Stomach (tissue), 4 donors: ENCODE results near the gene CREM.

Source experiments
- CTCF ChIP-seq, 7 experiments: fragments of 450-650 bp in 4 of 7; fragments of 200-600 bp in 3 of 7; sonication (generic) in 3 of 7; IDR thresholded peaks; one replicate each; pipeline ENCODE4 v1.5.1; 2016 to 2019; ENCODE audit warnings: antibody characterized with exemption in 7 of 7, control low read depth in 2 of 7, mild to moderate bottlenecking in 1 of 7
- EP300 ChIP-seq: sonication (generic); formaldehyde crosslinking; IDR thresholded peaks from one replicate; pipeline ENCODE4 v1.6.1; 2017; ENCODE audit warnings: antibody characterized with exemption

DNA sequence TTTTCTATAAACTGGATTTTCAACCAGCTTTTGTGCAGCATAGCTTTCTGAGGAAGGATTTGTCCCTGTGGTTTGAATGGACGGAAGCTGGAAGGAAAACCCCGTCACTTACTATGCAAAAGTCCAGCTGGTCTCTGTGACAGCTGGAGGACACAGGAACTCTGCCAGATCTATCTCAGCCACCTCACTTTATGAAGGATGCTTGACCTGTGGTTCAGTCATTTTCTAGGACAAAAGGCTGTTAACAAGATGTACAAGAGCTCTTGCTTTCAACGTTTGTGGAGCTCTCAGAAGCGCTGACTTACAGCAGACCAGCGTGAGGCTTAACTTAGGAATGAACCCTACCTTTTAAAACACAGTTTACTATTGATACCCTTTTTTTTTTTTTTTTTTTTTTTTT, 90.8 kb downstream of the CREM start:
- no peak for TF ChIP-seq CTCF (IDR thresholded peaks at IDR 0.05)
- no peak for TF ChIP-seq EP300
